ENCODE measurements around the gene PLCG2.
"Not testable (repeated sequence)": the region's sequence is repeated elsewhere in the genome, so short reads cannot be mapped to it uniquely, and the experiment has no call there.

PLCG2 gene

DNA sequence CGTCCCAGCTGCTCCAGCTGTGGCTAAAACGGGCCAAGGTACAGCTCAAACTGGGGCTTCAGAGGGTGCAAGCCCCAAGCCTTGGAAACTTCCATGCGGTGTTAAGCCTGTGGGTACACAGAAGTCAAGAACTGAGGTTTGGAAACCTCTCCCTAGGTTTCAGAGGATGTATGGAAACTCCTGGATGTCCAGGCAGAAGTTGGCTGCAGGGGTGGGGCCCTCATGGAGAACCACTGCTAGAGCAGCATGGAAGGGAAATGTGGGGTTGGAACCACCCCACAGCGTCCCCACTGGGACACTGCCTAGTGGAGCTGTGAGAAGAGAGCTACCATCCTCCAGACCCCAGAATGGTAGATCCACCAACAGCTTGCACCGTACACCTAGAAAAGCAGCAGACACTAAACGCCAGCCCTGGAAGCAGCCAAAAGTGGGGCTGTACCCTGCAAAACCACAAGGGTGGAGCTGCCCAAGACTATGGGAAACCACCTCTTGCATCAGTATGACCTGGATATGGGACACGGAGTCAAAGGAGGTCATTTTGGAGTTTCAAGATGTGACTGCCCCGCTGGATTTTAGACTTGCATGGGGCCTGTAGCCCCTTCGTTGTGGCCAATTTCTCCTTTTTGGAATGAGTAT, 230.0 kb downstream of the PLCG2 start:
- ATAC-seq = no peak

- not testable (repeated sequence) for ATAC-seq
These were observed 230.7 kb downstream of the PLCG2 start for GRCh38 chr16:82009789-82010188.

- peak in 1 of 2 donors; percentile 40 for ATAC-seq
These were observed 231.6 kb downstream of the PLCG2 start for GRCh38 chr16:82010649-82011048.

DNA sequence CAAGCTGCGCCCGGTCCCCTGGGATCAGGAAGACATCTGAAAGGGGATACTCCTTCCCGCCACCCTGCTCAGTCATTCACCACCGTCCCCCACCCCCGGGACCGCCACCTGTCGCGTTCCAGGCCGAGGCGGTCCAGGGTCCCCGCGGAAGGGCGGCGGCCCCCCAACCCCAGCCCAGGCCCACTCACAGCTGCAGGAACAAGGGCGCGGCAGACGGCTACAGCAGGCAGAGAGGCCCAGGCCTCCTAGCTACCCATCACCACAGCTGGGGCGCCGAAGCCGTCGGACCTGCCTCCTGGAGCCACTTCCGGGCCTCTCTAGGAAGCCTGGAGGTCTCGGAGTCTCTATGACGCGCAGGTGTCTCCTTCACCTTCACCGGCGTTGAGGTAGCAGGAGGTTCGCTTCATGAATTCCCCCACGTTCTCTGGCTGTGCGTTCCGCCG, 232.1 kb downstream of the PLCG2 start, which contains the start of gene SDR42E1:
Gene SDR42E1, minus strand, starts transcription at position 272 of the 443 bp plus-strand sequence. CDS start 10,612 bp downstream, outside the sequence.
- peak; percentile 65 to 85 for ATAC-seq
